NOMO-1 treated with DMSO at 0.1 percent for 48 hours (cell line): ENCODE results near the gene SPEM1.

Source experiments
- DNase-seq: peaks from one replicate; lab custom pipeline; 2025; ENCODE audit not compliant: unreplicated experiment; lab: John Stamatoyannopoulos, UW

SPEM1 gene

GRCh38 chr17:7396147-7396546 lies 24.0 kb upstream of the SPEM1 start:
- DNase-seq, result no peak

- DNase-seq, result no peak
These were observed 21.5 kb upstream of the SPEM1 start for GRCh38 chr17:7398612-7399011.

GRCh38 chr17:7403043-7403726 lies 16.9 kb upstream of the SPEM1 start:
- no peak for DNase-seq

- DNase-seq, result peak; percentile 63
These were observed 16.5 kb upstream of the SPEM1 start for GRCh38 chr17:7403727-7403976.

DNA sequence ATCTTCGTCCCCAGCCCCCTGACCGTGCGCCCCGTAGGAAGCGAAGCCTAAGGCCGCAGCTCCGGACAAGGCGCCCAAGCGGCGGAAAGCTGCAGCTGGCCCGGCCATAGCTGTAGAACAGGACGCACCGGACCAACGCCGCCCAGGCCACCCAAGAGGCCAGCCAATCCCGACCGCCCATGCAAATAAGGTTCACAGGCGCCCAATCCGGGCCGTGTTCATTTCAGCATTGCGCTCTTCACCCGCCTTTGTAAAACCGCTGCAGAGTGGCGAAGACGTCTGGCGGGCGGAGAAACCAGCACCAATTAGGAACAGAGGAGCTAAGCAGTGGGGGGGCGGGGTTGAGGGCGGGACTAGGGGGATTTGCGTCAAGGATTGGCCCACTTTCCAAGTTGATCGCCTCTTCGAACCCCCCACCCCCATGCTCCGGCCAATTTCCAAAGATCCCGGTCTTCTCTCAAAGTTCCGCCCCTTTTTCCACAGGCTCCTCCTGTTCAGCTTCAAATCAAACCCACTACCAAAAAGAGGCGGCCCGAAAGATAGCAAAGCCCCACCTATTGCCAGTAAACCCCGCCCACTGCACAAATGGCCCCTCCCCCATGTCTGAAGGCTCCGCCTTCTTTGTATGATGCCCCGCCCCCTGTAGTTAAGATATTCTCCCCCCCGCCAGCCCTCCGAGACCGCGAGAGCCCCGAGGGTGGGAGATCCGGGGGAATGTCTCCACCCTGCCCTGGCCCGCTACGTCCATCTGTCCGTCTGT lies 16.0 kb upstream of the SPEM1 start, which contains the start of gene TMEM256:
TMEM256 (minus strand) TSS at position 121 of the 760 bp plus-strand sequence; CDS start at position 108, 13 bp downstream.
- peak; percentile 98 for DNase-seq

DNA sequence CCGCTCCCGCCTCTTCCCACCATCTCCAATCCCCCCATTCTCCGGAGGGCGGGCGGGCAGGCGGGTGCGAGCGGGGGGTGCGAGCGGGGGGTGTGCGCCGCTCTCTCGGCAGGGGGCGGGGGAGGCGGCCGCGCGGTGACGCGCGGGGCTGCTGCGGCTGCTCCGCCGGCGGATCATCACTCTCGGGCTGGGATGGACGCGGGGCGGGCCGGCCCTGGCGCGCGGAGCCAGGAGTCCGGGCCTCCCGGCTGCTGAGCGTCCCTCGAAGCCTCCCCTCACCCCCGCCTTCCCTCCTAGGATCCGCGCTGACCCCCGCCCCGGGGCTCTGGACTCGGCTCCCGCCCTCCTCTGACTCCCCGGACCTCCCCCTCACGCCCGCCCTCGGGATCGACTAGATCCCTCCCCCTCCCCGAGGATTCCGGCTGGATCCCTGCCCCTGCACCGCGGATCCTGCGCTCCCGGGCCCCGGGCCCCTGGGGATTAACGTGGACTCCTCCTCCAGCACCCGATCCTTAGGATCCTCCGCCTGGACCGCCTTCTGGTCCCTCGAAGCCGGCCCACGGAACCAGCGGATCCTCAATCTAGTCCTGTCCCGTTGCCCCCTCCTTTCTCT lies 15.3 kb upstream of the SPEM1 start:
- no peak for DNase-seq

DNA sequence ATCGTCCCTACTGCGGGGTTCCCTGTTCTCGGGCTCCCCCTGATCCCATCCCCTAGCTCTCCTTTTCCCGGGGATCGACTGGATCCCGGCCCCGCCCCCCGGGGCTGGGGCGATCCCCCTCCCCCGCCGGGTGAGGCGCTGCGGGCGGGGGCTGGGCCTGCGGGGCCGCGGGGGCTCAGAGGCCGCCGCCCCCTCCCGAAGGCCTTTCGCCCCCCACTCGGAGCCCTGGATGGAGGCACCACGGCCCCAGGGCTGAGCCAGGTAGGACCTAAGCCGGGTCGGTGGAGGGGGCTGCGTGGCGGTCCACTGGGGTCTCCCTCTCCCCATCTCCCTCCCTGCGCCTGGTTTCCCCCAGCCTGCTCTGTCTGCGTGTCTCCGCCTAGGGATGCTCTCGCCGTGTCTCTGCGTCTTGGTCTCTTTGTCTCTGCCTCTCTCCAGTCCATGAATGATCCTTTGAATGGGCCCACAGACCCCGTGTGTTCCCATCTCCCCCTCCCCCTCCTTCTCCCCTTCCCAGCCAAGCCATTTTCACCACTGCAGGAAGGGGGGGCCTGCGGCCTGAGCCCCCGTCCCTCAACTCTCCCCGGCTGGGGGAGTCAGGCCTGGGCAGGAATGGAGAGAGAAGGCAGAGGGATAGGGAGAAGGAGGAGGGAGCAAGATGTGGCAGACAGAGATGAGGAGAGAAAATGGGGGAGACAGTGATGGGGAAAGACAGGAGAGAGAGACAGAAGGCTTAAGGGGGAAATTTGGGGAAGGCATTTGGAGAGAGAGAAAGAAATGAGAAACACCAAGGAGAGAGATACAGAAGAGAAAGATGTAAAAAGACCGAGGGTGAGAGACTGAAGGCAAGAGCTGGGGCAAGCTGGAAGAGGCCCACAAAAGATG lies 14.5 kb upstream of the SPEM1 start:
- no peak for DNase-seq

DNA sequence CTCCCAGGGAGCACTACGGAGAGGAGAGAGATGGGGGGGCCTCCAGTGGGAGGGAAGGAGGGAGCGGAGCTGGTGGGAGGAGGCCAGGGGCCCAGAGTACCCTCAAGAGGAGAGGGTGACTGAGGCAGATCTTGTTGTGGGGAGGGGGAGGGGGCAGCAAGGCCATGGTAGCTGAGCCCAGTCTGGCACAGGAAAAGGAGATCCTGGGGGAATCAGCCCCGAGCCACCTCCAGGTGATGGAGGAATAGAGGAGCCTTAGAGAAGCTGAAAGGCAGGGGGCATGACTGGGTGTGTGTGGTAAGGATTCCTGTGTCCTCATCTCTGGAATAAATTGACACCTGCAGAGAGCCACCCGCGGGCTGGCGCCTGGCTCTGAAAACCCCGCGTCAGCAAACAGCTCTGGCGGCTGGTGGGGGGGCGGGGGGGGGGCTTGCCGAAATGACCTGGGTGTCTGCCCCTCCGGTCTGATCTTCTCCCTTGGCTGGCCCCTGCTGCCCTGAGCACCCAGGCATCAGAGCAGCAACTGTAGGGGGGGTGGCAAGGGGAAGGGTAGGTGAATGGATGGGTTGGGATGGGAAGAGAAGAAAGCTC lies 13.8 kb upstream of the SPEM1 start:
- DNase-seq, result no peak

GRCh38 chr17:7407082-7407481 lies 13.0 kb upstream of the SPEM1 start:
- no peak for DNase-seq

DNA sequence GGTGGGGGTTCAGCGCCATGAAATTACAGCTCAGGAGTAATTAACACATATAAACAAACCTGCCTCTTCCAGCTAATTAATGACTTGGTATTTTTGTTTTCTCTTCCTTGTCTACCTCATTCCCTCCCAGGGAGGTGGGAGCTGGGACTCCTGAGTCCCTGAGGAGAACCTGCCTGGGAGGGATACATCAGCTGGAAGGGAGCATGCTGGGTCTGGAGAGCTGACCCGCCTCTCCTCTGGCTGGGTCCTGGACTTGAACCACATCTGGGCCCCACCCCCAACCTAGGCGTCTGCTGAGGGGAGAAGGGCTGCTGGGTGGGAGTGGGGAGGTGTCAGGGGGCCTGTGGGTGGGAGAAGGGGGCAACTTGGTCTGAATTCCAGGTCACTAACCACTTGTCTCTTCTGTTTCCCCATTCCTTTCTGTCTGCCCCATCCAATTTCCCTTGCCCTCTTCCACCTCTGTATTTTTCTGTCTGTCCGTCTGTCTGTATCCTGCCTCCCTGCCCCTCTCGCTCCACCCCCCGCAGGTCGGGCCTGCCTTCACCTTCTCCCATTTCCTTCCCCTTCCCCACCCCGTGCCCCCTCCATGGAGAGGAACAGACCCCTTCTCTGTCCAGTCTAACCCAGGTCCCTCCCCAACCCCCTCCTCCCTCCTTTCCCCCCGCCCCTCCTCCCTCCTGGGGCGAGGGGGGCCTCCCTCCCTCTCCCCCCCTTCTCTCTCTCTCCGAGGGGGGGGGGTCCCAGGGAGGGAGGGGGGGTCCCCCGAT lies 12.5 kb upstream of the SPEM1 start, which contains the start of gene NLGN2:
NLGN2 (plus strand) TSS at position 361 of the 767 bp plus-strand sequence. CDS start 411 bp downstream, outside the sequence.
- no peak for DNase-seq

DNA sequence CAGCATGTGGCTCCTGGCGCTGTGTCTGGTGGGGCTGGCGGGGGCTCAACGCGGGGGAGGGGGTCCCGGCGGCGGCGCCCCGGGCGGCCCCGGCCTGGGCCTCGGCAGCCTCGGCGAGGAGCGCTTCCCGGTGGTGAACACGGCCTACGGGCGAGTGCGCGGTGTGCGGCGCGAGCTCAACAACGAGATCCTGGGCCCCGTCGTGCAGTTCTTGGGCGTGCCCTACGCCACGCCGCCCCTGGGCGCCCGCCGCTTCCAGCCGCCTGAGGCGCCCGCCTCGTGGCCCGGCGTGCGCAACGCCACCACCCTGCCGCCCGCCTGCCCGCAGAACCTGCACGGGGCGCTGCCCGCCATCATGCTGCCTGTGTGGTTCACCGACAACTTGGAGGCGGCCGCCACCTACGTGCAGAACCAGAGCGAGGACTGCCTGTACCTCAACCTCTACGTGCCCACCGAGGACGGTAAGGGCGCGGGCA lies 11.8 kb upstream of the SPEM1 start:
- DNase-seq, result no peak

GRCh38 chr17:7408863-7409262 lies 11.3 kb upstream of the SPEM1 start:
- DNase-seq, result no peak

DNA sequence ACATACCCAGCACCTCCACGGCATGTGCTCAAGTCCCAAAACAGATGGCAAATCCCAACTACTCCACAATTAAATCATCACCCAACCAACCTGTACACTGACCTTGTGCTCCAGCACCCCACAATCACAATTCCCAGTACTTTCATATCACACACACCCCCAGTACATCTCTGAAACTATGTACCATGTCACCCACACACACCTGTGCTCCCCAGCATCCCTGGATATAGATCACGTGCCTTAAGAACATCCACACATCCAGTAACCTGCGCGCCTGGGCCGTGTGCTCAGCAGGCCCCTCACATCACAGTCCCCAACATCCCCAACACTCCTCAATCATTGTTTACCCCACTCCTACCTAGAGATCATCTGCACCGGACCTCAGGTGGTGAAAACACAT lies 10.4 kb upstream of the SPEM1 start:
- DNase-seq, result no peak

GRCh38 chr17:7410634-7411426 lies 9.3 kb upstream of the SPEM1 start:
- no peak for DNase-seq

GRCh38 chr17:7411427-7411750 lies 8.7 kb upstream of the SPEM1 start:
- no peak for DNase-seq

GRCh38 chr17:7413346-7413985 lies 6.7 kb upstream of the SPEM1 start:
- DNase-seq, result no peak

GRCh38 chr17:7414837-7415236 lies 5.3 kb upstream of the SPEM1 start:
- no peak for DNase-seq

GRCh38 chr17:7415784-7416183 lies 4.3 kb upstream of the SPEM1 start:
- no peak for DNase-seq

DNA sequence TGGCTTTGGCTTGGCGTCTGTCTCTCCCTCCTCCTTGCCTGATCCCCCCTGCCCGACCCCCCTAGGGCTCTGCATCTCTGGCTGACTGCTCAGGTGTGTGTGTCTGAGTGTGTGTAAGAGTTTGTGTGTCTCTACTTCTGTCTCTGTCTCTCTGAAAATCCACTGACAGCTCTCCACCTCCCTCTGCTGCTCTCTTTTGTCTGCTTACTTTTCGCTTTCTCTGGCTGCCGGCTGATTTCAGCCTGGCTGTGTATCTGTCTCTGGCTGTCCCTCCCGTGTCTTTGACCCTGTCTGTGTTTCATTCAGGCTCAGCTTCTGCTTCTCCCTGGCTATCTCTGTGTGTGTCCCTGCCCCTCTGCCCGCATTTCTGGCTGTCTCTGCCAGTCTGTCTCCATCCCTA lies 3.8 kb upstream of the SPEM1 start:
- DNase-seq, result no peak
